SK-N-SH treated with all-trans-retinoic acid at 6 μM for 48 hours (cell line): ENCODE data around the gene ZDHHC11.

Experiments used
- ATAC-seq: fragments of 200-7000 bp; cut with Tn5 transposase; 3 replicates; pipeline ENCODE4 v1.9.1; 2020; ENCODE audit warnings: mild to moderate bottlenecking, moderate library complexity
- ARNTL ChIP-seq: fragments of 450-650 bp; formaldehyde crosslinking; IDR thresholded peaks from 2 replicates; pipeline ENCODE4 v1.5.0; 2020; ENCODE audit warnings: low read depth, mild to moderate bottlenecking, moderate library complexity, borderline replicate concordance
- BACH2 ChIP-seq: fragments of 250-450 bp; sonication (Bioruptor Pico); IDR thresholded peaks from 2 replicates; pipeline ENCODE4 v1.9.0; 2021; ENCODE audit warnings: mild to moderate bottlenecking, borderline replicate concordance
- CSDC2 ChIP-seq: fragments of 250-450 bp; sonication (Bioruptor Pico); IDR thresholded peaks from 2 replicates; pipeline ENCODE4 v1.5.0; 2020; ENCODE audit warnings: mild to moderate bottlenecking, moderate library complexity
- CSRNP3 ChIP-seq: fragments of 250-450 bp; sonication (Bioruptor Pico); IDR thresholded peaks from 2 replicates; pipeline ENCODE4 v1.5.1; 2021; ENCODE audit warnings: mild to moderate bottlenecking, moderate library complexity
- ISL1 ChIP-seq: fragments of 250-450 bp; sonication (Bioruptor Pico); IDR thresholded peaks from 2 replicates; pipeline ENCODE4 v2.1.2; 2022; ENCODE audit warnings: mild to moderate bottlenecking, moderate library complexity
- OSR1 ChIP-seq: fragments of 250-450 bp; sonication (Bioruptor Pico); IDR thresholded peaks from 2 replicates; pipeline ENCODE4 v1.8.0; 2022; ENCODE audit warnings: moderate library complexity, mild to moderate bottlenecking, inconsistent platforms
- PATZ1 ChIP-seq: fragments of 250-450 bp; sonication (Bioruptor Pico); IDR thresholded peaks from 2 replicates; pipeline ENCODE4 v1.8.0; 2020; ENCODE audit warnings: mild to moderate bottlenecking, moderate library complexity, borderline replicate concordance
- RARB ChIP-seq: fragments of 250-450 bp; sonication (Bioruptor Pico); IDR thresholded peaks from 2 replicates; pipeline ENCODE4 v1.8.0; 2021; ENCODE audit warnings: mild to moderate bottlenecking, moderate library complexity
- SNAI2 ChIP-seq: fragments of 250-450 bp; sonication (Bioruptor Pico); IDR thresholded peaks from 2 replicates; pipeline ENCODE4 v1.5.0; 2020; ENCODE audit warnings: mild to moderate bottlenecking, moderate library complexity
- TCF4 ChIP-seq: fragments of 250-450 bp; sonication (Bioruptor Pico); IDR thresholded peaks from 2 replicates; pipeline ENCODE4 v1.8.0; 2021; ENCODE audit warnings: mild to moderate bottlenecking, moderate library complexity, borderline replicate concordance
- TOX ChIP-seq: fragments of 250-450 bp; sonication (Bioruptor Pico); IDR thresholded peaks from 2 replicates; pipeline ENCODE4 v1.8.0; 2021; ENCODE audit warnings: mild to moderate bottlenecking, moderate library complexity, borderline replicate concordance
- ZC3H10 ChIP-seq: fragments of 250-450 bp; sonication (Bioruptor Pico); IDR thresholded peaks from 2 replicates; pipeline ENCODE4 v1.5.1; 2021; ENCODE audit warnings: mild to moderate bottlenecking, moderate library complexity
- ZFP3 ChIP-seq: fragments of 250-450 bp; sonication (Bioruptor Pico); IDR thresholded peaks from 2 replicates; pipeline ENCODE4 v1.5.0; 2020; ENCODE audit warnings: mild to moderate bottlenecking, moderate library complexity
- ZFP30 ChIP-seq: fragments of 450-650 bp; formaldehyde crosslinking; IDR thresholded peaks from 2 replicates; pipeline ENCODE4 v1.5.0; 2022; ENCODE audit warnings: mild to moderate bottlenecking, moderate library complexity
- ZNF565 ChIP-seq: fragments of 450-650 bp; formaldehyde crosslinking; conservative IDR thresholded peaks from 2 replicates; pipeline ENCODE4 v1.5.0; 2020; ENCODE audit warnings: low read depth, mild to moderate bottlenecking, moderate library complexity
- ZNF70 ChIP-seq: fragments of 450-650 bp; formaldehyde crosslinking; IDR thresholded peaks from 2 replicates; pipeline ENCODE4 v1.5.0; 2020; ENCODE audit warnings: mild to moderate bottlenecking, moderate library complexity
- ZNF8 ChIP-seq: fragments of 450-650 bp; formaldehyde crosslinking; IDR thresholded peaks from 2 replicates; pipeline ENCODE4 v1.5.0; 2020; ENCODE audit warnings: mild to moderate bottlenecking, moderate library complexity
- TF ChIP-seq, protein P1 (sequence below): fragments of 250-450 bp; sonication (Bioruptor Pico); IDR thresholded peaks from 2 replicates; pipeline ENCODE4 v1.5.1; 2020; ENCODE audit warnings: low read depth, mild to moderate bottlenecking, moderate library complexity
- TF ChIP-seq, protein P2 (sequence below): fragments of 250-450 bp; sonication (Bioruptor Pico); IDR thresholded peaks from 2 replicates; pipeline ENCODE4 v1.5.0; 2020; ENCODE audit warnings: mild to moderate bottlenecking, moderate library complexity
- TF ChIP-seq, protein P3 (sequence below): fragments of 250-450 bp; sonication (Bioruptor Pico); IDR thresholded peaks from 2 replicates; pipeline ENCODE4 v1.8.0; 2021; ENCODE audit warnings: low read depth, mild to moderate bottlenecking, moderate library complexity, borderline replicate concordance

Gene ZDHHC11

DNA sequence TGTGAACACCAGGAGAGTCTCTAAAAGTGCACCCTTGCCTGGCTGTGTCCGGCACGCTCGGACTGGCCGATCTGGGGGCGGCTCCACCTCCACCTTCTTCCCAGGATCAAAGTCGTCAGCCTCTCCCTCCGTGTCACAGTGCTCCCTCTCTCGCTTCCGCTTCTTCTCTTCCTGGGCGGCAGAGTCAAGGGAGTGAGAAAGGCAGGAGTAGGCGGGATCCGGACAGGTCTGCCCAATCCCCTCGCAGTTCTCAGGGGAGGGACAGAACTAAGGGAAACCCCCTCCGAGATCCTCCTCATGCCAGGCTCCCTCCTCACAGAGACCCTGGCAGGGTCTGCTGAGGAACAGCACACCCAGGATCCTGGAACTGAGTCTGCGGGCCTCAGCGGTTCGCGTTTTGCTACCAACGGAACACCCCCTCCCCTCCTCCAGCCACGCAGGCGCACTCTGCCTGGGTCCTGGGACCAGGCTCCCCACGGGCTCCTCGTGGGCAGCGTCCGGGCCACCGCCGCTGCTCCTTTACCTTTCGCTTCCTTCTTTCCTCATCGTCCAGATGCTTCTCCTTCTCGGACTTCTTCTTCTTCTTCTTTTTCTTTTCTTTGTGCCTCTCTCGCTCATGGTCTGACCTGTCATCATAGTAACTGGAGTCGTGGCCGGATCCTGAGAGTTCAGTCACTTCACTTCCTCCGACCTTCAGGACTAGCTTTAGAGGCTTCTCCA is 40.5 kb upstream of the ZDHHC11 start:
- ATAC-seq, result peak; percentile 88
- TF ChIP-seq CSDC2 (CRISPR knock-in tag), result no peak
- no peak for TF ChIP-seq SNAI2 (CRISPR knock-in tag)
- no peak for TF ChIP-seq RARB (CRISPR knock-in tag)
- TF ChIP-seq, protein P1, sequence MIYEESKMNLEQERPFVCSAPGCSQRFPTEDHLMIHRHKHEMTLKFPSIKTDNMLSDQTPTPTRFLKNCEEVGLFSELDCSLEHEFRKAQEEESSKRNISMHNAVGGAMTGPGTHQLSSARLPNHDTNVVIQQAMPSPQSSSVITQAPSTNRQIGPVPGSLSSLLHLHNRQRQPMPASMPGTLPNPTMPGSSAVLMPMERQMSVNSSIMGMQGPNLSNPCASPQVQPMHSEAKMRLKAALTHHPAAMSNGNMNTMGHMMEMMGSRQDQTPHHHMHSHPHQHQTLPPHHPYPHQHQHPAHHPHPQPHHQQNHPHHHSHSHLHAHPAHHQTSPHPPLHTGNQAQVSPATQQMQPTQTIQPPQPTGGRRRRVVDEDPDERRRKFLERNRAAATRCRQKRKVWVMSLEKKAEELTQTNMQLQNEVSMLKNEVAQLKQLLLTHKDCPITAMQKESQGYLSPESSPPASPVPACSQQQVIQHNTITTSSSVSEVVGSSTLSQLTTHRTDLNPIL (CRISPR knock-in tag), result no peak
- no peak for TF ChIP-seq BACH2 (CRISPR knock-in tag)
- TF ChIP-seq CSRNP3 (CRISPR knock-in tag), result no peak
- TF ChIP-seq ZNF565 (CRISPR knock-in tag), result no peak

DNA sequence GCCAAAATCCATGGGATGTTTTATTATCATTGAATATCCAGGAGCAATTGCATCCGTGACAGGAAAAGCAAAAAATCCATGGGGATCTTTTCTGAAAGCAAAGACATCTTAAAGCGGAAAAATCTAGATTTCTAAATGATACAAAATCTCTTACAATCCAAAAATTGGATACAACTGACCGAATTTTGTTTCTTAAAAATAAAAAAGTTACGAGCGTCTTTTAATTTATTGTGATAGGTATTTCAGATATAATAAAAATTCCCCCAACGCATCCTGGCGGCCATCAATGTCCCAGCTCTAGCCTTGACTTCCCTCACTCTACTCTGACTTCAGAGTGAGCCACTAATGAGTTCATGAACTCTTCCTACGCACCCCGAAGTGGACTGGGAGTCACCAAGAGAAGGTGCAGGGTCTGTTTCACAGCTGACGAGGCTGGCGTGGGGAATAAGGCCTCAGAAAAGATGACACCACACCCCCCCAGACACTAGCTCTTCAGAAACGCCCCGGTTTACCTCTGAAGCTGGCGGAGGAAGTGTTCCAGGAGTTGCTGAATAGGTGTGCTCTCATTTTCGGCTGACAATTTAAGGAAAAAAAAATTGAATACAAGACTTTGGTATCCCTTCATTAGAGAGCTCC is 38.4 kb upstream of the ZDHHC11 start:
- no peak for ATAC-seq
- TF ChIP-seq CSDC2 (CRISPR knock-in tag) (no peak), ZNF8 (CRISPR knock-in tag) (no peak), ISL1 (no peak), SNAI2 (CRISPR knock-in tag) (no peak), ARNTL (CRISPR knock-in tag) (no peak), ZNF565 (CRISPR knock-in tag) (no peak), RARB (CRISPR knock-in tag) (no peak), PATZ1 (CRISPR knock-in tag) (no peak), ZC3H10 (no peak), OSR1 (no peak), CSRNP3 (CRISPR knock-in tag) (no peak), ZFP30 (no peak)
- TF ChIP-seq, protein P2, sequence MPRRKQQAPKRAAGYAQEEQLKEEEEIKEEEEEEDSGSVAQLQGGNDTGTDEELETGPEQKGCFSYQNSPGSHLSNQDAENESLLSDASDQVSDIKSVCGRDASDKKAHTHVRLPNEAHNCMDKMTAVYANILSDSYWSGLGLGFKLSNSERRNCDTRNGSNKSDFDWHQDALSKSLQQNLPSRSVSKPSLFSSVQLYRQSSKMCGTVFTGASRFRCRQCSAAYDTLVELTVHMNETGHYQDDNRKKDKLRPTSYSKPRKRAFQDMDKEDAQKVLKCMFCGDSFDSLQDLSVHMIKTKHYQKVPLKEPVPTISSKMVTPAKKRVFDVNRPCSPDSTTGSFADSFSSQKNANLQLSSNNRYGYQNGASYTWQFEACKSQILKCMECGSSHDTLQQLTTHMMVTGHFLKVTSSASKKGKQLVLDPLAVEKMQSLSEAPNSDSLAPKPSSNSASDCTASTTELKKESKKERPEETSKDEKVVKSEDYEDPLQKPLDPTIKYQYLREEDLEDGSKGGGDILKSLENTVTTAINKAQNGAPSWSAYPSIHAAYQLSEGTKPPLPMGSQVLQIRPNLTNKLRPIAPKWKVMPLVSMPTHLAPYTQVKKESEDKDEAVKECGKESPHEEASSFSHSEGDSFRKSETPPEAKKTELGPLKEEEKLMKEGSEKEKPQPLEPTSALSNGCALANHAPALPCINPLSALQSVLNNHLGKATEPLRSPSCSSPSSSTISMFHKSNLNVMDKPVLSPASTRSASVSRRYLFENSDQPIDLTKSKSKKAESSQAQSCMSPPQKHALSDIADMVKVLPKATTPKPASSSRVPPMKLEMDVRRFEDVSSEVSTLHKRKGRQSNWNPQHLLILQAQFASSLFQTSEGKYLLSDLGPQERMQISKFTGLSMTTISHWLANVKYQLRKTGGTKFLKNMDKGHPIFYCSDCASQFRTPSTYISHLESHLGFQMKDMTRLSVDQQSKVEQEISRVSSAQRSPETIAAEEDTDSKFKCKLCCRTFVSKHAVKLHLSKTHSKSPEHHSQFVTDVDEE, result no peak

- no peak for ATAC-seq
- TF ChIP-seq BACH2 (CRISPR knock-in tag) (no peak), ZNF70 (no peak), ZFP3 (CRISPR knock-in tag) (no peak), SNAI2 (CRISPR knock-in tag) (no peak), CSDC2 (CRISPR knock-in tag) (no peak), TOX (no peak), PATZ1 (CRISPR knock-in tag) (no peak), ARNTL (CRISPR knock-in tag) (no peak), TCF4 (CRISPR knock-in tag) (no peak), RARB (CRISPR knock-in tag) (no peak), OSR1 (no peak), ZNF8 (CRISPR knock-in tag) (no peak)
- TF ChIP-seq, protein P1 (CRISPR knock-in tag), result no peak
- TF ChIP-seq, protein P3, sequence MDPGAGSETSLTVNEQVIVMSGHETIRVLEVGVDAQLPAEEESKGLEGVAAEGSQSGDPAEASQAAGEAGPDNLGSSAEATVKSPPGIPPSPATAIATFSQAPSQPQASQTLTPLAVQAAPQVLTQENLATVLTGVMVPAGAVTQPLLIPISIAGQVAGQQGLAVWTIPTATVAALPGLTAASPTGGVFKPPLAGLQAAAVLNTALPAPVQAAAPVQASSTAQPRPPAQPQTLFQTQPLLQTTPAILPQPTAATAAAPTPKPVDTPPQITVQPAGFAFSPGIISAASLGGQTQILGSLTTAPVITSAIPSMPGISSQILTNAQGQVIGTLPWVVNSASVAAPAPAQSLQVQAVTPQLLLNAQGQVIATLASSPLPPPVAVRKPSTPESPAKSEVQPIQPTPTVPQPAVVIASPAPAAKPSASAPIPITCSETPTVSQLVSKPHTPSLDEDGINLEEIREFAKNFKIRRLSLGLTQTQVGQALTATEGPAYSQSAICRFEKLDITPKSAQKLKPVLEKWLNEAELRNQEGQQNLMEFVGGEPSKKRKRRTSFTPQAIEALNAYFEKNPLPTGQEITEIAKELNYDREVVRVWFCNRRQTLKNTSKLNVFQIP, result no peak
- TF ChIP-seq, all 23 proteins: peak for 0
These were observed 37.9 kb upstream of the ZDHHC11 start for GRCh38 chr5:888638-889035.
